CD4-positive, alpha-beta T cell treated with Interleukin-15 for 4 hours (primary cell): ENCODE measurements around the gene GSAP.
"Not testable (repeated sequence)": the region's sequence is repeated elsewhere in the genome, so short reads cannot be mapped to it uniquely, and the experiment has no call there.

Experiments used
- DNase-seq: peaks from one replicate; pipeline ENCODE4 v3.0.0-alpha.2; 2020; ENCODE audit warnings: low spot score

Gene GSAP

DNA sequence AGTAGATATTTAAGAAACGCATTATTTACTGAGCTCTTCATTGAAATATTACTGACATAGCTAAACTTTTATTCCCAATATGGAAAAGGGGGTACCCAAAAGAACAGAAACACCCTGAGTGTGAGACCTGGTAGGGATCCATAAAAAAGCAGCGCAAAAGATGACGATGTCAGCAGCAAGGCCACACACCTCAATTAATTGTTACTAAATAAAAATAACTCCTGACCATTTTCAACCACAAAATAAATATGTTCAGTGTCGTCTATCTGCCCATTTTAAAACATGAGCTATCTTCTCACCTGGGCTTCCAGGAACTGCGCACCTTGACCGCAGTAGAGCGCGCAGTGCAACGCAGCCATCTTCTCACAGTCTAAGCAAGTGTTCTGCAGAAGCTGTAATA, 61.2 kb downstream of the GSAP start:
- no peak for DNase-seq

DNA sequence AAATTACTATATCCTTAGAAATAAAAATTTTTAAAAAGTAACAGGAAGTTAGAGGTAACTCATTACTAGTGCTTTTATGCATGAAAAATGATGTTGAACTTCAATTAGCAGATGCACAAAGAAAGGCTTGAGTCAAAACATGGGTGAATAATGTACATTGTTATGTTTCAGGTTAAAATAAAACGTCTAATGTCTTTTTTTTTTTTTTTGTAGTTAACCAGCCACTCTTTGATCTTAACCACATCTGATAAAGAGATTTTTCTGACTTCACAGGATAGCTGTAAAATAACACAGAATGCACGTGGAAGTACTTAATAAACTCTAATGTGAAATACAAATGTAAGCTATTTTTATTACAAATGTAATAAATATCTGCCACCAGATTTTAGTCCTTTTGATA, 61.7 kb downstream of the GSAP start:
- peak; percentile 52 for DNase-seq

DNA sequence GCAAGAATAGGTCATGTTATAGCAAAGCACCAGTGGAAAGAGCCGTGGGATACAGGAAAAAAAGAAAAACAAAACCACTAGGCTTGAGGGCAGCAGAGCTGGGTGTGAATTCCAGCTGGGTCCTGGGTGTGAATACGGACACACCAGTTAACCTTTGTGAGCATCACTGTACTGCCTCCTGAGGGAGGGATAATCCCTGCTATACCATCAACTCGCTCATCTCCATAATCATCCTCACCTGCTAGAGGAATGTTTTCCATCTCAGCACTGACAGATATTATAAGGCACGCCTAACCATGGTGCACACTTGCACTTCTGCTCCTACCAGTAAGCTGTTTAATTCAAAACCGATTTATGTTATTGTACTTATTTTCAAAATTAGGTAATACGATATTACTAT, 62.2 kb downstream of the GSAP start:
- no peak for DNase-seq

DNA sequence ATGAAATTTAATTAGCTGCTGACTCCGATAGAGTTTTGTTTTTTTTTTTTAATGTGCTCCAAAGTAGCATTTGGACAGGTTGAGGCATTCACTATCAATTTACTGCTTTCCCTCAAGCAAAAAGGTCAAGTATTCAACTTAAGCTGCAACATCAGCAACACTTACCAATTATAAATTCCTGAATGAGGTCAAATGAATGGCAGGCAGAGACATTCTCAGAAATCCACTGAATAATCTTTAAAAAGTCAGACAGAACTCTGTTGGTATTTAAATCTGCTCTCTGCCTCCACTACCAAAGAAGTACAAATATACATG, 62.8 kb downstream of the GSAP start:
- DNase-seq = no peak

DNA sequence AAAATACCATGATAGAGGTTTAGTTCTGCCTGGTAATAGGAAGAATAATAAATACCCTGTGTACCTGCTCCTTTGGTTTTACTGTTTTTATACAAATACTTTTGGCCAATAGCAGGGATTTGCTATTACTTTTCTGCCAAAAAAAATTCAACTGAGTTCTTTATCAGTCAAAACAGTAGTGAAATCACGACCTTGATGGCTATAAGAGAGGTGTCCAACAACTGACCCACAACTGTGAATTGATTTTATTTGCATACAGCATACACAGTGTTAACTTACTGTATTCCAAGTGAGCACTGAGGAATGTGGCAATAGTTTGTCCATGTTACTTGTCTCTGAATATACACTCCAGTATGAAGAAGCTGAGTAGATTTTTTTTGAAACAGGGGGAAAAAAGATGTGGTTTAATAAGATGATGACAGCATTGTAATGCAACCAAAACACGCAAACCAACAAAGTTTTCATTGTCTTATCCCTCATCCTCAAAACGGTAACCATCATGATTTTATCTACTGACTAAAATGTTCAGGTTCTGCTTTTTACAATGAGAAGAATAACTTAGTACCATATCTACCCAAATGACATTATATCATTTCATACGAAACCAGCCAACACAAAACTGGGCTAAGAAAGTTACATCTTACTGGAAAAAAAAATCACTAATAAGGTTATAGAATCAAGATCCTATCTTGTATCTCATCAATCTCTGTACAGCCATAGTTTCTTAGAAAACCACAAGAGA, 63.3 kb downstream of the GSAP start:
- DNase-seq = peak; percentile 13

DNA sequence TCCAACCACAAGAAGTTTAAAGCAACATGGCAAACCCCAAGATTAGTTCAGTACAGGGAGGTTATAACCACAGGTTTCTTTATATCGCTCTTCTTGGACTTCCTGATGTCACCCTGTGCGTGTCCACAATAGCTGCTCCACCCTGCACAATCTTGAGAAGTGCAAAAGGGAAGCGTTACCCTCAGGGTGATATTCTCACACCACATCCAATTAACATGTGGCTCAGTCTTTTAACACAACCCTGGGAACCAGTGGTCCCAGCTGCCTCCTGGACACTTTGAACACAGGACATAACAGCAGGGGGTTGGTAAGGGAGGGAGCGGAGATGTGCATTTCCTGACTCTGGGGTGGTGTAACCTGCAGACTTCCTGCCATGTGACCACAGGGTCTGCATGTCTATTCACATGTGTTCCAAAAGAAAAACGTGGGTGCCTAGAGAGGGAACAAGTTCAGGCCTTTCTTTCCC, 64.6 kb downstream of the GSAP start:
- DNase-seq = peak; percentile 62

DNA sequence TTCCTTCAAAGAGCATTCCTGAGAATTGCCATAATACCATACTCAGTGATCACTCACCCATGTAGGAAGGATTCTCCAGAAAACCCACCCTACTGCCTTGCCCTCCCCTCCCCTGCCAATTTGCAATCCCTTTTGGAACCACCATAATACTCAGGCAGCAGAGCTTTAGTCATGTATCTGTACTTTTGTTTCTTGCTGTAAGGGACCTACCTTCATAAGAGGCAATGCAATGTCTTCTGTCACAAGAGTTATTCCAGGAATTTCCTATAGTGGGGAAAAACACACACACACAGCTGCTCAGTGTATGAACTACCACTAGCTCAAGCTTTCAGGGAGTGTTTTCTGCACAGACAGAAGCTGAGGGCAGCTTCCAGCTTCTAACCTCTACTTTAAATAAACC, 67.0 kb downstream of the GSAP start:
- no peak for DNase-seq

DNA sequence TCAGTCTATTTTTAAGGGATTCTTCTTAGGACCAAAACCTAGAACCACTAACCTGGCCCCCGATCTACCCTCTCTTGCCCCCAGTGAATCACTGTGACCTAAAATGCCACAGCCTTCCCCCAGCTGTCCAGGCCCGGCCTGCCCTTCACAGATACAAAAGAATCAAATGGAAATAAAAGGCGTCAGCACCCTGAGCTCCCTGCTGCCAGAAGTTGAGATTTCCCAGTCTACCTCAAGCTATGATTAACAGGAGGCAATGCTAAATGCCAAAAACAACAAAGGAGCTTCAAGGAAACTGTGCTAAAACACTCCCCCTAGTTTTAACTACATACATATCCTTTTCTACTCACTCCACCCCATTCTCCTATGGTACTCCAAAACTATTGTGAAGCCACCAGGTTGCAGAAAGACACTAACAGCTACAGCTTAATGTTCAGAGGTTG, 67.8 kb downstream of the GSAP start:
- no peak for DNase-seq

DNA sequence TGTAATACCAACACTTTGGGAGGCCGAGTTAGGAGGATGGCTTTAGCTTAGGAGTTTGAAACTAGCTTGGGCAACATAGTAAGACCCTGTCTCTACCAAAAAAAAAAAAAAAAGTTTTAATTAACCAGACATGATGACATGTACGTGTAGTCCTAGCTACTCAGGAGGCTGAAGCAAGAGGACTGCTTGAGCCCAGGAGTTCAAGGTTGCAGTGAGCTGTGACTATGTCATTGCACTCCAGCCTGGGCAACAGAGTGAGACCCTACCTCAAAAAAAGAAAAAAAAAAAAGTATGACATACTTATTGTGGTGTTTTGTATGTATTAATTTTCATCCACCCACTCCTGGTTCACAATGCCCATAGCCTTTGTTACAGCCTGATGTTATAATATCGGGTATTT, 69.7 kb downstream of the GSAP start:
- no peak for DNase-seq

DNA sequence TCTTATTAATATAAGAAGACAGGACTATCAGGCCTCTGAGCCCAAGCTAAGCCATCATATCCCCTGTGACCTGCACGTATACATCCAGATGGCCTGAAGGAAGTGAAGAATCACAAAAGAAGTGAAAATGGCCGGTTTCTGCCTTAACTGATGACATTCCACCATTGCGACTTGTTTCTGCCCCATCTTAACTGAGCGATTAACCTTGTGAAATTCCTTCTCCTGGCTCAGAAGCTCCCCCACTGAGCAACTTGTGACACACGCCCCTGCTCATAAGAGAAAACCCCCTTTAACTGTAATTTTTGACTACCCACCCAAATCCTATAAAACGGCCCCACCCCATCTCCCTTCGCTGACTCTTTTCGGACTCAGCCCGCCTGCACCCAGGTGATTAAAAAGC, 70.7 kb downstream of the GSAP start:
- DNase-seq = not testable (repeated sequence)

DNA sequence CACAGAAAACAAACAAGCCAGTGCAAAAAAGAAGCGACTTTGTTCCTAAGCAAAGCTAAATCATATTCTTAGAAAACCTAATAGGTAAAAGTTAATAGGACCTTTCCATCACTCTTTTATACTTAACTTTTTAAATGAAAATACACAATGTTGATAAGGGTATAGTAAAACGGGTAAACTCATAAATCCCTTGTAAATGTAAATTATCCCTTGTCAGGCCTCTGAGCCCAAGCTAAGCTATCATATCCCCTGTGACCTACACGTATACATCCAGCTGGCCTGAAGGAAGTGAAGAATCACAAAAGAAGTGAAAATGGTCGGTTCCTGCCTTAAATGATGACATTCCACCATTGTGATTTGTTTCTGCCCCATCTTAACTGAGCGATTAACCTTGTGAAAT, 76.4 kb downstream of the GSAP start:
- DNase-seq = no peak

DNA sequence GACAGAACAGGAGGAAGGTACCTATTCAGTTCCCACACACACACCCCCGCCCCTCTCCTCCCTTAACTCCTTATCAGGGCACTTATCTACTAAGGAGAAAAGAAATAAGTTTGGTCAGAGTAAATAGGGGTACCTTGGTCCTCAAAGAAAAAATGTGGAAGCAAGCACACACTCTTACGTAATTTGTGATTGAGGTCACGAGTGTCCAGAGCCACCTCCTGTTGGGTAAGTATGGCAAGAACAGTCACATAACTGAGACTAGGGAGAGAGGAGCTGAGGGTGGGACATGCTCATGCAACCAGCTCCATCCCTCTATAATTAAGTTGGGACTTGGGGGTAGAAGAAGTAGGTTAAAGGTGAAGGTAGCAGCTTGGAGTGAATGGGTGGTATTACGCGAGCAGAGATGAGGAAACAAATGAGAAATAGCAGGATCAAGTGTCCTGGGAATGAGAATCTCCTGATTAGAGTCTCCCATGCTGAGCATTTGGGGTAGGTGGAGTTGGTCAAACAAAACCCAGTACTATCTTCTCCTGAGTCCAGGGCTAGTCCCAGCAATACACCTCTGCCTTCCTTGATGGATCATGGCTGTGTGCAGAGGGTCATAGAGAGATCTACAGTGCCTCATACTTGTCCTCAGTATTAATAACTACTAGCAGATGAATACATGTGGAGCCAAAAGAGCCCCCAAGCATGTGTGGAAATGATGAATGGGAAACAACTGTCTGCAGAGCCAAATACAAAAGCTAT, 77.1 kb downstream of the GSAP start:
- no peak for DNase-seq

DNA sequence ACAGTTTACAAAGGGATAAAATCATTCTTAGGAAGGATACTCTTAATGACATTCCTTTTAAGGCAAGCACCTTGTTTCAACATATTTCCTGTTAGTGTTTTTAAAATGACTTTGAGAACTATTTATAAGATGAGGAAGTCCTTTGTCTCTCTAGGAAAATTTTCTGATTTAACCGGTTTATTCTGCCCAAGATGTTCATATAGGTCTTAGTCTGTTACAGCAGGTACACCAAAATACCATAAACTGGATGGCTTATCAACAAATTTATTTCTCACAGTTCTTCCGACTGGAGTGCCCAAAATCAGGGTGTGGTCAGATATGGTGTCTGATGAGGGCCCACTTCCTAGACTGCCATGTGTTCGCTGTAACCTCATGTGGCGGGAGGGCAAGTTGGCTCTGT, 77.9 kb downstream of the GSAP start:
- DNase-seq = no peak

DNA sequence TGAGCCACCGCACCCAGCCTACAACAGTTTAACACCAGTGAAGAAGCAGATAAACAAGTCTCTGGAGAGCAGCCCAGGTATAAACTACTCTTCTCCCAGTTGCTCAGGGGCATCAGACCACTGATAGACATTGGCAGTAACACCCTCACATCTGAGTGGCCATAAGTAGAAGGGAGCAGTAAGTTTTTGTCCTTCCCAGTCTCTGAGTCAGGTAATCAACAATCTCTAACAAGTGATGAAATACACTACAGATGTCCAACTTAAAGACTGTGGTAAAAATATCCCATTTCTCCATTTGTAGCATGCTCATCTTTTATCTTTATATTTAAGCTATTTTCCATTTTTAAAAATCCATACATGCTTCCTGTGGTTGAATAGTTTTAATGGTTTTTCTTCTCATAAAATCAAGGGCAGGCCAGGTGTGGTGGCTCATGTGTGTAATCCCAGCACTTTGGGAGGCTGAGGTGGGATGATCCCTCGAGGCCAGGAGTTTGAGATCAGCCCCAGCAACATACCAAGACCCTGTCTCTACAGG, 78.6 kb downstream of the GSAP start:
- DNase-seq = no peak

DNA sequence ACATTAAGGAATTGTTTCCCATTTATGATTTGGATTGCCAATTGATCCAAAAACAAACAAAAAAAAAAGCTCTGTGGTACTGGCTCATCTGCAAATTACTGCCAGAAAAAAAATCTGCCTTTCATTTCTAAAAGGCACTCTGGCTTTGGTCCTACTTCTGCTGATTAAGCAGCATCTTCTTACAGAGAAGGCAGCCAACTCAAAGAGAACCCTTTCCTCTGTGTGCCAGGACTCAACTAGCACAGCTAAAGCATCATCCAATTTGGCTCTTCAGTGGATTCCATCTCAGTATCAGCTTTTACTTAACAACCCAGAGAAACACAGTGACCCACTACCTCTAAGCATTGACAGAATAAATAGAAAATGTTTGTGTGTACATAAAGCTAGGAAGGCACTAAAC, 80.6 kb downstream of the GSAP start:
- DNase-seq = no peak

DNA sequence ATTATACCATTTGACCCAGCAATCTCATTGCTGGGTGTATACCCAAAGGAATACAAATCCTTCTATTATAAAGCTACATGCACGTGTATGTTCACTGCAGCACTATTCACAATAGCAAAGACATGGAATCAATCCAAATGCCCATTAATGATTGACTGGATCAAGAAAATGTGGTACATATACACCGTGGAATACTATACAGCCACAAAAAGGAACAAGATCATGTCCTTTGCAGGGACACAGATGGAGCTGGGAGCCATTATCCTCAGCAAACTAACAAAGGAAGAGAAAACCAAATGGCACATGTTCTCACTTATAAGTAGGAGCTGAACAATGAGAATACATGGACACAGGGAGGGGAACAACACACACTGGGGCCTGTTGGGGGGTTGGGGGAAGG, 82.1 kb downstream of the GSAP start:
- not testable (repeated sequence) for DNase-seq

DNA sequence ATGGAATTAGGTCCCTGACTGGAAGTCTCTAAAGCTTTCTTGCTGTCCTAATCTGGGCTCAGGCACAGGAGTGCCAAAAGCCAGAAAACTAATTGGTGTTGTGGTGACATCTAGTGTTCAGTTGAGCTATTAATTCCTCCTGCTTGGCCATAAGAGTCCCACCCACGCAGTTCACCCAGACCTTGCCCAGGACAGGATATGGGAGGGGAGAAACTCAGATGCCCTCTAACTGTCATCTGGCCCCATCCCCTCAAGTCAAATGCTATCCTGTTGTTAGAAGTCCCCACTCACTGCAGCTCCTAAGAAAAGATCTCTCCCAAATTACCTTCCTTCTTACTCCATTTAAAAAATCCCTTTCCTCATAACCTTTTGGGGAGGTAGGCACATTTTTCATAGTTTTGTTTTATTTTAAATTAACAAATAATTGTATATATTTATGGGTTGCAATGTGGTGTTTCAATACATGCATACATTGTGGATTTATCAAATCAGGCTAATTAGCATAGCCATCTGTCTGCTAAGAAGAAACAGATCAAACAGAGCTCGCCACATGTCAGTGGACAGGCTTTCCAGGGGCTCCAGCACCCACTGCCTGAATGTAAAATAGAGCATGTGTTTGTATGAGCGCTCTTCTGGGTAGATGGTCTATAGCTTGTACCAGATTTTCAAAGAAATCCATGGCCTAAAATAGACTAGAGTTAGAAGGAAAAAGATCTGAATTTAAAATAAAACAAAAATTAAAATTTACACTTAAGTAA, 84.0 kb downstream of the GSAP start:
- DNase-seq = peak; percentile 66

DNA sequence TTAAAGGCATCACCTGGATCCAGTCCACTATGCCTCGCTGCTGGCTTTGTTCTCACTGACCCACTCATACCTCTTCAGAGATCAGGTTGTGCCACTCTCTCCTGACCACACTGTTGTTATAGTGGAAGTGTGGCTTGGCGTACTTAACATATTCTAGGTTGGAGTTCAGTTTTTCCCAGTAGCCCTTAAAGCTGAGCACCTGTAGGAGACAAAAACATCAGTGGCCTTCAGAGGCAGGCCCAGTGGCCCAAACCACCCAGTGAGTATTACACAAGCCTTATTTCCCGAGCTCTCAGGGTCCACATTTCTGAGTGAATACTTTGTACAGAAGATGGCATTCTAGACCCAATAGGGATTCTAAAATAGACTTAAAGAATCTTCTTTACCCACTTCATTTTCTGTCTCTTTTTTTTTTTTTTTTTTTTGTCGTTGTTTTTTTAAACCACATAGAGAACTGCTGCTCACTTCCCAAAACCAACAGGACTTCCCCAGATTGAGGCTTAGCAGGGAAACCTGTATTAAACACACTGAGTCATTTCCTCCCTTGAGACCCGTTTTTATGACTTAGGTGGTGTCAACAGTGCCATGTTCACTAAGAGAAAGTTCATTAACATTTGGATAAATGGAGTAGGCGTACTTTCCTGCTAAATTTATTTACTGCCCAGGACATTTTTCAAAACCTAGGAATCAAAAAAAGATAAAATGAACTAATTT, 85.8 kb downstream of the GSAP start:
- DNase-seq = peak; percentile 41

DNA sequence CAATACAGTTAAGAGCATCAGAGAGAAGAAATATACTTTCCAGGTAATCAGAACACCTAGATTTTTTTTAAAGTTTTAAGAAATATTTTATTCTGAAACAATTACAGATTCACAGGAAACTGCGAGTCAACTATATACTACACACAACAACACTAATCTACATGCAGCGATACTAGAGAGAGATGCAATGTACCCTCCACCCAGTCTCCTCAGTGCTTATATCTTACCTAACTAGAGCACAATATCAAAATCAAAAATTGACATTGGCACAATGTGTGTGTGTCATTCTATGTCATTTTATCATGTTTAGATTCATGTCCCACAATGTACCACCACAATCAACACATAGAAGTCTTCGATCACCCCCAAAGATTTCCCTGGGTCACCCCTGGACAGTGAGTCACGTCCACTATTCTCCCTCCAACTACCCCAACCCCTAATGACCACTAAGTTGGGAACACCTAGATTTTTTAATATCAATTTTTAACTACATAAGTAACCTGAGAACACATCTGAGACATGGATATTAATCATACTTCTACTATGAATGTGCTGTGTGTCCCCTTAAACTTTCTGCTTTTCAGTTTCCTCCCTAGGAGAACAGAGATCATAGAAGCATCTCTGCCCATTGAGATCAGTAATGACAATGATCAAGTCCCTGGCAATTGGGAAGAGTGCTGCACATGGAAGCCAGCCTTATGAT, 86.5 kb downstream of the GSAP start:
- no peak for DNase-seq

DNA sequence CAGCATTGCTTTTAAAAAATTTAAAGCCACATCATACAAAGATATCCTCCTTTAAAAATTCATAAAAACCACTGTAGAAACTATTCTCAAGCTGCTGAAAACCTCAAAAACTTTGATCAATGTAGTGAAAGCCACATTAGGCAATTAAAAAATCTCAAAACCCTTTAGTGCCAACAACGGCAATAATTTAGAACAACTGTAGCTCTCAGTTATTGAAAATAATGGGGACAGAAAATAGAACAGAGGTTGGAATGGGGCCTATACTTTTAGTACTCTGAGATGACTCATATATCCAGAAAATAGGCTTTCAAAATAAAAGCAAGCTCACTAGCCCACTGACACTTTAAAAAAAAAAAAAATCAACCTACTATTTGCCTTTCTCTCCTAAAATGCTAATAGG, 87.5 kb downstream of the GSAP start:
- DNase-seq = no peak

DNA sequence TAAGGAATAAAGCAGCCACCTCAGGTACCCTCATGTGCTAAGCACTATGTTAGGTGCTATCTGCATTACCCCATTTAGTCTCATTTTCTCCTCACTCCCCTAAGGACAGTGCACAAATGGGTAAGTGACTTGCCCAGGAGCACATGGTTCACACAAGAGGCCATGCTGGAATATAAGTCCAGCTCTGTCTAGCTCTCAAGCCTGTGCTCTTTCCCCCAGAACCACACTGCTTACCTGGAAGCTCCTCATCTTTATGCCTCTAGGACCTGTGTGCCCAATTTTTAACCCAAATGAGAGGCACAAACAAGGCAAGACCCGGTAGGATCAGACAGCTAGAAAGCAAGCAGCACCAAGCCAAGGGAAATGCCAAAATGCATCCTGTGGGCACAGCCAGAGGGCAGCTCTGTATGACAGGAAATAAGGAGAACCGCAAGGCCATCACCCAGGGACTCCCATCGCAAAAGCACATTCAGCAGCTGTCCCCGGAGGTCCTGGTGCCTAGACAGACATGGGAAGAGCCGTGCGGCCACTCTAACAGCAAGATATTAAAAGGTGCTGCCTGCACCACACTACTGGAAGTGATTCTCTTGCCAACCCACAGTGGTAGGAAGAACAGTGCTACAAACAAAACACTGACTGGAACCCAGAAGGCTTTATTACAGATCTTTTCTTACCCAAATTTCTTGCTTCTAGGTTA, 88.1 kb downstream of the GSAP start:
- peak; percentile 16 for DNase-seq
